Measurements from ENCODE around the gene SLIT3. TPM values are rescaled to one million over a fixed set of nuclear protein-coding genes. Genes with fewer than 3 reads are reported as not detected.

Gene SLIT3
- total RNA-seq, 6 donors from 2014 or later: 10.8 to 57.3 (median 32.2) TPM

DNA sequence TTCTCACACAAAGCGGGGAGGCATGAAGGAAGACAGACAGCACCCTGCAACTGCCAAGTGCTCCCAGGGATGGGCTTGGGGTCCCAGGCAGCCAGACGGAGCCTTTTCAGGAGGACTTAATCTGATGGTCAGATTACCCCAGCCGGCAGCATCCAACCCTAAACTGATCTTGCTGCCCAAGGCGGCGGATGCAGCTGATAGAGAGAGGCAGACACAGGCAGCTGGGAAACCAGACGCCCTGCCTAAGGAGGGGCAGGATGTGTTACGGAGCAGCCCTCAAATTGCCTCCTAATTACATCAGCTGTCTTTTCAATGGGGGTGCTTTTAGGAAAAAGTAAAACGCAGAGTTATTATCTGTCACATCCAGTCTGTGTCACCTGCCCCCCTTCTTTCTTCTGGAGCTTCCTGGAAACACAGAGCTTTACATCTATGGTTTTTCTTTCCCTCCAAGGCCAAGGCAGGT is 530.9 kb downstream of the SLIT3 start:
- ATAC-seq (ENCODE audit: low FRiP score in 2 of 2) (no peak), DNase-seq (no peak)
- WGBS, 2 donors: 54 to 73% methylated on average over 8 of the region's 8 CpGs
- no peaks in the 10 kb centered on the region for H3K9me3 ChIP-seq
- H3K4me3 ChIP-seq: no peak overlapping the region
- no peak overlapping the region for H3K27ac ChIP-seq
- no peaks in the 10 kb centered on the region for H3K4me1 ChIP-seq
- H3K27me3 ChIP-seq: no peaks in the 10 kb centered on the region
- no peaks in the 10 kb centered on the region for H3K36me3 ChIP-seq
- TF ChIP-seq EP300 (IDR thresholded peaks at IDR 0.05): no peak
- TF ChIP-seq, protein P1, sequence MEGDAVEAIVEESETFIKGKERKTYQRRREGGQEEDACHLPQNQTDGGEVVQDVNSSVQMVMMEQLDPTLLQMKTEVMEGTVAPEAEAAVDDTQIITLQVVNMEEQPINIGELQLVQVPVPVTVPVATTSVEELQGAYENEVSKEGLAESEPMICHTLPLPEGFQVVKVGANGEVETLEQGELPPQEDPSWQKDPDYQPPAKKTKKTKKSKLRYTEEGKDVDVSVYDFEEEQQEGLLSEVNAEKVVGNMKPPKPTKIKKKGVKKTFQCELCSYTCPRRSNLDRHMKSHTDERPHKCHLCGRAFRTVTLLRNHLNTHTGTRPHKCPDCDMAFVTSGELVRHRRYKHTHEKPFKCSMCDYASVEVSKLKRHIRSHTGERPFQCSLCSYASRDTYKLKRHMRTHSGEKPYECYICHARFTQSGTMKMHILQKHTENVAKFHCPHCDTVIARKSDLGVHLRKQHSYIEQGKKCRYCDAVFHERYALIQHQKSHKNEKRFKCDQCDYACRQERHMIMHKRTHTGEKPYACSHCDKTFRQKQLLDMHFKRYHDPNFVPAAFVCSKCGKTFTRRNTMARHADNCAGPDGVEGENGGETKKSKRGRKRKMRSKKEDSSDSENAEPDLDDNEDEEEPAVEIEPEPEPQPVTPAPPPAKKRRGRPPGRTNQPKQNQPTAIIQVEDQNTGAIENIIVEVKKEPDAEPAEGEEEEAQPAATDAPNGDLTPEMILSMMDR (IDR thresholded peaks at IDR 0.05): no peak
- no peak for TF ChIP-seq POLR2A (IDR thresholded peaks at IDR 0.05)
- no peak for TF ChIP-seq POLR2AphosphoS5 (IDR thresholded peaks at IDR 0.05)

DNA sequence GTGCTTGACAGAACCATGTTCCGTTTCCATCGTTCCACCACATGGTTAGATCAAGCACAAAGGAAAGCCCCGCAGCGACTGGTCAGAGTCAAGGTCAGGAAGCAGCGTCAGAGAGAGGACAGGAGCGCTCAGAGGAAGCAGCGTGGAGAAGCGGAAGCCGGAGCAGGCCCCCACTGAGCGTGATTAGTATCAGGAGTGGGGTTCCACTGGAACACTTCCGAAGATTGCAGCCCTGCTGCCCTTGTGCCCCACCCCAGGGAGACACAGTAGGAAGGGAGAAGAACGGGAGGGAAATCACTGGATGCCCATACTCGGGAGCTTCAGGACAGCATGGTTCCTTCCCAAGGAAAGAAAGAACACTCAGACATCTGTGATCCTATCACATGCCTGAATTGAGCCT is 532.8 kb downstream of the SLIT3 start:
- no peaks in the 10 kb centered on the region for H3K9me3 ChIP-seq

DNA sequence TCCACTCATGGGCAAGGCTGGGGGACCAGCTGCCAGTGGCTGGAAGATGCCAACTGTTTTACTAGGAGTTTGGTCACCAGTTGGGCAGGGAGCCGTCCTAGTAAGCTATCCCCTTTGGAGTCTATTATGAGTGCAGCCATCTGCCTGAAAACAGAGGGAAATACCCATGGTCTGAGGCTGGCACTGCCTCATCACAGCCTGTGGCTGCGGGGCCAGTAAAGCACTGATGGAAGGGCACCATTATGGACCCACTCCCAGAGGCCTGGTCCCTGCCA is 534.6 kb downstream of the SLIT3 start:
- Histone ChIP-seq H3K27ac (no peak overlapping the region), H3K4me3 (no peak overlapping the region), H3K36me3 (no peaks in the 10 kb centered on the region), H3K4me1 (no peaks in the 10 kb centered on the region), H3K9me3 (no peaks in the 10 kb centered on the region), H3K27me3 (no peaks in the 10 kb centered on the region)
- TF ChIP-seq EP300 (IDR thresholded peaks at IDR 0.05): no peak
- TF ChIP-seq, protein P1 (IDR thresholded peaks at IDR 0.05): no peak
- TF ChIP-seq POLR2AphosphoS5 (IDR thresholded peaks at IDR 0.05): no peak
- no peak for TF ChIP-seq POLR2A (IDR thresholded peaks at IDR 0.05)
- ATAC-seq (ENCODE audit: low FRiP score in 2 of 2) (no peak), DNase-seq (no peak)
- 71% methylated on average over 2 of the region's 2 CpGs; no CpG with 5 or more reads in 1 of the 2 donors for WGBS, 2 donors

More for the DNA sequence above, 532.8 kb downstream of the SLIT3 start:
- 86% methylated on average over 13 of the region's 13 CpGs for WGBS, 2 donors
- no peaks in the 10 kb centered on the region for H3K4me1 ChIP-seq
- H3K4me3 ChIP-seq: no peak overlapping the region
- DNase-seq (no peak), ATAC-seq (ENCODE audit: low FRiP score in 2 of 2) (no peak)
- no peak overlapping the region for H3K27ac ChIP-seq
- TF ChIP-seq EP300 (IDR thresholded peaks at IDR 0.05) (no peak), POLR2AphosphoS5 (IDR thresholded peaks at IDR 0.05) (no peak), POLR2A (IDR thresholded peaks at IDR 0.05) (no peak)
- TF ChIP-seq, protein P1 (IDR thresholded peaks at IDR 0.05): no peak
- no peaks in the 10 kb centered on the region for H3K36me3 ChIP-seq
- no peaks in the 10 kb centered on the region for H3K27me3 ChIP-seq

DNA sequence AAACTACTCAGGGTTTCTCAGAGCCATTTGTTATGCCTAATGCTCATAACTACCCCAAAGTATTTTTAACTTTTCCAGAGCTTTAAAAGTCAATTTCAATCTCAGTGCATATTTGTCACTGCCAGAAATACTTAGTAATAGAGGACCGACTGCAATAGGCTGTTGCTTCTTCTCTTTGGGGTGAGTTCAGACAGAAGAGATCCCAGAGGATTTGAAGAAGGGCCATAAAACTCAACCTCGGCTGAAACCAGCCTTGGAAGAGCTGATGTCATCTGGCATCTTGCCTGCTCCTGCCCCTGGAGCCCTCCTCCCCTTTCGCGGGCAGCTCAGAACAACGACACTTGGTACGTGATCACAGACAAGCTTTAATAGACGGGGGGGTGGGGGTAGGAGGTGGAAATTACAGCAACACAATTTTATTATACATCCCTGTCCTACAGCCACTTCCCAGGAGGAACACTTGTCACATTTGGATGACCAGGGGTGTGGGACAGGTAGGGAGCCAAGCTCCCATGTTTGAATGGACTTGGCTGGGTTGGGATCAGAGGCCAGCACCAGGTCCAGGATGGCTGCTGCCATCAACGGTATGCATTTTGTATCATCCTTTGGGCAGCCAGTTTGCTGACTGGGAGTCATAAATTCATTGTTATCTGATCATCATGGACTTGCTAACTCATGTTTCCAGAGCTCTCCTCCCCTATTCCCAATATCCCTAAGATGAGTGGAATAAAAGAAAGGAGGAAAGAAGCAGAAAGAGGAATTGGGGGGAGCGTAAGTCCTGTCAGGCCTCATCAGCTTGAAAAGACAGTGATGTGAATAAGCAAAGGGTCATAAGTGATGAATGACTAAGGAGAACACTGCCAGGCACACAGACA is 535.2 kb downstream of the SLIT3 start:
- TF ChIP-seq POLR2AphosphoS5 (IDR thresholded peaks at IDR 0.05): no peak
- TF ChIP-seq POLR2A (IDR thresholded peaks at IDR 0.05): no peak
- TF ChIP-seq, protein P1 (IDR thresholded peaks at IDR 0.05): no peak
- no peak for TF ChIP-seq EP300 (IDR thresholded peaks at IDR 0.05)
- Histone ChIP-seq H3K4me1 (no peaks in the 10 kb centered on the region), H3K27me3 (no peaks in the 10 kb centered on the region), H3K36me3 (no peaks in the 10 kb centered on the region), H3K9me3 (no peaks in the 10 kb centered on the region), H3K4me3 (no peak overlapping the region), H3K27ac (no peak overlapping the region)
- ATAC-seq (ENCODE audit: low FRiP score in 2 of 2): peak in 1 of 2 donors; percentile 29
- no peak for DNase-seq
- 58 to 72% methylated on average over 9 of the region's 9 CpGs for WGBS, 2 donors
